Lung (tissue), 12 donors: ENCODE results near the gene LIN28A. TPM values are rescaled to one million over a fixed set of nuclear protein-coding genes. Genes with fewer than 3 reads are reported as not detected.

ENCODE experiments used
- ATAC-seq: fragments of 200-7000 bp; cut with Tn5 transposase; one replicate; pipeline ENCODE4 v1.9.1; 2020; ENCODE audit warnings: moderate number of reproducible peaks; ENCODE audit not compliant: insufficient read depth, low FRiP score
- DNase-seq, 3 donors: peaks; one replicate each; pipeline ENCODE4 v3.0.0-alpha.2; 2013 to 2017
- H3K27ac ChIP-seq, 2 donors: one replicate each; pipeline ENCODE4 v1.5.1; 2013; ENCODE audit warnings: mild to moderate bottlenecking in 2 of 2, moderate library complexity in 2 of 2, control low read depth in 1 of 2, inconsistent platforms in 1 of 2, low read depth in 1 of 2, low read length in 1 of 2
- H3K27me3 ChIP-seq, 3 donors: one replicate each; pipeline ENCODE4 v1.5.1; 2013; ENCODE audit warnings: low read length in 2 of 3; ENCODE audit not compliant: control insufficient read depth in 3 of 3, insufficient read depth in 3 of 3
- H3K36me3 ChIP-seq, 4 donors: one replicate each; pipeline ENCODE4 v1.5.1; 2013; ENCODE audit warnings: low read length in 4 of 4, mild to moderate bottlenecking in 1 of 4, moderate library complexity in 1 of 4; ENCODE audit not compliant: control insufficient read depth in 4 of 4, insufficient read depth in 4 of 4
- H3K4me1 ChIP-seq, 5 donors: one replicate each; pipeline ENCODE4 v1.5.1; 2013; ENCODE audit warnings: low read length in 5 of 5, mild to moderate bottlenecking in 2 of 5, moderate library complexity in 1 of 5; ENCODE audit not compliant: control insufficient read depth in 5 of 5, insufficient read depth in 5 of 5
- H3K4me3 ChIP-seq: one replicate; pipeline ENCODE4 v1.5.1; 2013; ENCODE audit warnings: mild to moderate bottlenecking, control low read depth, moderate library complexity
- H3K9ac ChIP-seq, 2 donors: one replicate each; pipeline ENCODE4 v1.5.1; 2013; ENCODE audit warnings: low read length in 2 of 2, control low read depth in 1 of 2; ENCODE audit not compliant: insufficient read depth in 1 of 2
- H3K9me3 ChIP-seq, 4 donors: one replicate each; pipeline ENCODE4 v1.5.1; 2013; ENCODE audit warnings: low read length in 3 of 4, mild to moderate bottlenecking in 1 of 4, moderate library complexity in 1 of 4; ENCODE audit not compliant: control insufficient read depth in 4 of 4, insufficient read depth in 3 of 4
- CTCF ChIP-seq: IDR thresholded peaks from 2 replicates; pipeline ENCODE4 v1.5.1; 2012; ENCODE audit warnings: mild to moderate bottlenecking; ENCODE audit errors: control extremely low read depth, extremely low read depth
- WGBS, 2 donors: extraction: QIAGEN DNeasy Blood & Tissue Kit; methylation state at CpG; one replicate each; pipeline ENCODE4 v1.1.7; 2013; 5-methylcytosine and 5-hydroxymethylcytosine counted together
- polyA plus RNA-seq, 2 donors: library from polyadenylated mRNA; stranded (reverse); fragments of 200-250 nt; gene quantifications; one replicate each; pipeline ENCODE4 v1.2.1, GENCODE V29; 2013
- total RNA-seq, 2 donors: library from RNA; depleted of rRNA in 1 of 2; stranded (reverse); fragments of >200 nt in 1 of 2; gene quantifications; one replicate each; pipeline ENCODE4 v1.2.1, GENCODE V29; 2014 to 2021
- donor health status: control.
- donor health status: control.
- donor health status: Bipolar disorder and iron deficiency.
- donor health status: healthy.
- donor health status: DM: yes; HTN: yes; CAD: no.

The LIN28A gene
- total and polyA plus RNA-seq, 4 donors, result 0.80 TPM; not detected in 3

DNA sequence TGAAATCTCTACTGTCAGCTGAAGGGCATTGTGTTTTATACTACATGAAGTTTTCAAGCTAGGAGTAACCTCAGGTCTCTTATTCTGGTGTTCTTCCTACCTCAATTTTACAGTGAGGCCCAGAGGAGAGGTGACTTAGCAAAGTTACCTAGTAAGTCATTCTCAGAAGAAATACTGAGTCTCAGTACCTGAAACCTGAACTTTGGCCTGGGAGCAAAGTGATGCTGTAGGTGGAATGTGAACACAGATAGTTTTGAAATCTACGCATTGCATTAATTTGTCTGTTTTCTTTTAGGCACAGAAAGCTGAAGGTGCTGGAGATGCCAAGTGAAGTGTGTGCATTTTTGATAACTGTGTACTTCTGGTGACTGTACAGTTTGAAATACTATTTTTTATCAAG lies 64.2 kb downstream of the LIN28A start:
- ATAC-seq (no peak), DNase-seq (no peak)
- Histone ChIP-seq H3K27me3 (no peaks in the 10 kb centered on the region), H3K36me3 (peaks cover 16 to 30% (median 20%) of the 10 kb centered on the region in 4 donors), H3K4me3 (no peak overlapping the region), H3K27ac (no peak overlapping the region), H3K4me1 (peaks cover 0 to 28% (median 9%) of the 10 kb centered on the region in 5 donors), H3K9ac (no peak overlapping the region), H3K9me3 (no peaks in the 10 kb centered on the region)
- TF ChIP-seq CTCF, result no peak
- WGBS, 2 donors, result 85 to 99% methylated on average over 1 of the region's 1 CpG

DNA sequence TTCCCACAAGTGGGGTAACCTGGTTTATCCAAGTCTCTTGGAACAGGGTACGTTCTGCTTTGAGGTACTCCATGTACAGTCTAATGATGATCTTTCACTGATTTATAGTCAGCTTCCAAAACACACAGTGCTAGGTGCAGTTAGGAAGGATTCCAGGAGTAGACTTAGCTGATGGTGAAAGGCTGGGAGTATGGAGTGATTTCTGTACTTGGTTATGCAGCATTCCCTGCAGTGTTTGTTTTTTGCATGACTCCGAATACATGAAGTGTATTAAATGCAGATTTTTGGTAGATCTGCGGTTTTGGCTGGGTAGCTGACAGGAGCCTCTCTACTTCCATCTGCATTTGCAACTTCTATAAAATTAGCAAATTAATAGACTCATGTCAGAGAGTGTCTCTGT lies 65.4 kb downstream of the LIN28A start:
- 90 to 91% methylated on average over 3 of the region's 3 CpGs for WGBS, 2 donors
- peaks cover 16 to 26% (median 20%) of the 10 kb centered on the region in 4 donors for H3K36me3 ChIP-seq
- H3K9me3 ChIP-seq, result no peaks in the 10 kb centered on the region
- DNase-seq, result no peak
- no peak for ATAC-seq
- H3K27ac ChIP-seq, result no peak overlapping the region
- peaks cover 0 to 22% (median 5%) of the 10 kb centered on the region in 5 donors for H3K4me1 ChIP-seq
- no peak overlapping the region for H3K4me3 ChIP-seq
- no peak overlapping the region for H3K9ac ChIP-seq
- no peaks in the 10 kb centered on the region for H3K27me3 ChIP-seq
- TF ChIP-seq CTCF, result no peak

GRCh38 chr1:26476958-26477357 lies 66.3 kb downstream of the LIN28A start:
- H3K36me3 ChIP-seq, result peaks cover 16 to 27% (median 21%) of the 10 kb centered on the region in 4 donors
- H3K4me3 ChIP-seq, result no peak overlapping the region
- ATAC-seq (no peak), DNase-seq (no peak)
- H3K9ac ChIP-seq, result no peak overlapping the region
- no peak for TF ChIP-seq CTCF
- no peak overlapping the region for H3K27ac ChIP-seq
- H3K4me1 ChIP-seq, result peaks cover 0 to 13% (median 5%) of the 10 kb centered on the region in 5 donors
- no peaks in the 10 kb centered on the region for H3K9me3 ChIP-seq
- H3K27me3 ChIP-seq, result no peaks in the 10 kb centered on the region
- WGBS, 2 donors, result 85 to 89% methylated on average over 4 of the region's 4 CpGs
